ENCODE data around the gene PLPP4.

The PLPP4 gene

GRCh38 chr10:120612756-120613155 is 155.7 kb downstream of the PLPP4 start:
- Mint-ChIP-seq H3K4me3 (no peak overlapping the region), H3K27ac (no peak overlapping the region), H3K36me3 (ENCODE audit: low read depth) (peaks cover 3% of the 10 kb centered on the region), H3K9me3 (peaks cover 14% of the 10 kb centered on the region), H3K4me1 (no peaks in the 10 kb centered on the region), H3K27me3 (ENCODE audit: low read depth, poor library complexity) (peaks cover 15% of the 10 kb centered on the region)
- DNase-seq = no peak
- no peak for TF ChIP-seq CTCF (IDR thresholded peaks at IDR 0.05)

GRCh38 chr10:120613180-120613579 is 156.2 kb downstream of the PLPP4 start:
- H3K9me3 Mint-ChIP-seq = peaks cover 14% of the 10 kb centered on the region
- peaks cover 3% of the 10 kb centered on the region for H3K36me3 Mint-ChIP-seq (ENCODE audit: low read depth)
- TF ChIP-seq CTCF (IDR thresholded peaks at IDR 0.05) = no peak
- no peak overlapping the region for H3K27ac Mint-ChIP-seq
- DNase-seq = no peak
- H3K4me1 Mint-ChIP-seq = no peaks in the 10 kb centered on the region
- H3K4me3 Mint-ChIP-seq = no peak overlapping the region
- H3K27me3 Mint-ChIP-seq (ENCODE audit: low read depth, poor library complexity) = peaks cover 11% of the 10 kb centered on the region

GRCh38 chr10:120614680-120615079 is 157.7 kb downstream of the PLPP4 start:
- no peaks in the 10 kb centered on the region for H3K4me1 Mint-ChIP-seq
- H3K36me3 Mint-ChIP-seq (ENCODE audit: low read depth) = peaks cover 3% of the 10 kb centered on the region
- H3K9me3 Mint-ChIP-seq = peaks cover 14% of the 10 kb centered on the region
- H3K27me3 Mint-ChIP-seq (ENCODE audit: low read depth, poor library complexity) = peaks cover 13% of the 10 kb centered on the region
- no peak for TF ChIP-seq CTCF (IDR thresholded peaks at IDR 0.05)
- no peak for DNase-seq
- H3K4me3 Mint-ChIP-seq = no peak overlapping the region
- H3K27ac Mint-ChIP-seq = no peak overlapping the region

GRCh38 chr10:120616311-120616911 is 159.4 kb downstream of the PLPP4 start:
- Mint-ChIP-seq H3K4me1 (peaks cover 5% of the 10 kb centered on the region), H3K36me3 (ENCODE audit: low read depth) (peaks cover 3% of the 10 kb centered on the region), H3K27me3 (ENCODE audit: low read depth, poor library complexity) (peaks cover 10% of the 10 kb centered on the region), H3K27ac (no peak overlapping the region), H3K4me3 (no peak overlapping the region), H3K9me3 (peaks cover 14% of the 10 kb centered on the region)
- DNase-seq = no peak
- TF ChIP-seq CTCF (IDR thresholded peaks at IDR 0.05) = no peak

- DNase-seq = no peak
- H3K27ac Mint-ChIP-seq = no peak overlapping the region
Observed at GRCh38 chr10:120628197-120628596, 171.2 kb downstream of the PLPP4 start.

More at GRCh38 chr10:120628197-120628596, 171.2 kb downstream of the PLPP4 start:
- Mint-ChIP-seq H3K4me1 (no peaks in the 10 kb centered on the region), H3K9me3 (no peaks in the 10 kb centered on the region), H3K36me3 (ENCODE audit: low read depth) (no peaks in the 10 kb centered on the region), H3K4me3 (no peak overlapping the region), H3K27me3 (ENCODE audit: low read depth, poor library complexity) (peaks cover 35% of the 10 kb centered on the region)
- no peak for TF ChIP-seq CTCF (IDR thresholded peaks at IDR 0.05)
